Activated naive CD8-positive, alpha-beta T cell treated with anti-CD3 and anti-CD28 coated beads, Interleukin-2, amount 50 U/mL, for 24 hours (primary cell): ENCODE results near the gene HTT.

Experiments
- ATAC-seq: fragments of 150-1000 bp; cut with Tn5 transposase; one replicate; pipeline ENCODE4 v1.10.0; 2021
- DNase-seq: peaks from one replicate; pipeline ENCODE4 v3.0.0; 2021
- H3K27ac Mint-ChIP-seq: one replicate; pipeline ENCODE4 v1.8.0; 2021; ENCODE audit warnings: mild to moderate bottlenecking, mixed read lengths
- H3K27me3 Mint-ChIP-seq: one replicate; pipeline ENCODE4 v1.8.0; 2021; ENCODE audit warnings: mixed read lengths
- H3K36me3 Mint-ChIP-seq: one replicate; pipeline ENCODE4 v1.8.0; 2021; ENCODE audit warnings: low read depth, mixed read lengths
- H3K4me1 Mint-ChIP-seq: one replicate; pipeline ENCODE4 v1.8.0; 2021; ENCODE audit warnings: mixed read lengths
- H3K4me3 Mint-ChIP-seq: one replicate; pipeline ENCODE4 v1.8.0; 2021; ENCODE audit warnings: mild to moderate bottlenecking, moderate library complexity, mixed read lengths
- H3K9me3 Mint-ChIP-seq: one replicate; pipeline ENCODE4 v1.8.0; 2021; ENCODE audit warnings: mixed read lengths

HTT gene

DNA sequence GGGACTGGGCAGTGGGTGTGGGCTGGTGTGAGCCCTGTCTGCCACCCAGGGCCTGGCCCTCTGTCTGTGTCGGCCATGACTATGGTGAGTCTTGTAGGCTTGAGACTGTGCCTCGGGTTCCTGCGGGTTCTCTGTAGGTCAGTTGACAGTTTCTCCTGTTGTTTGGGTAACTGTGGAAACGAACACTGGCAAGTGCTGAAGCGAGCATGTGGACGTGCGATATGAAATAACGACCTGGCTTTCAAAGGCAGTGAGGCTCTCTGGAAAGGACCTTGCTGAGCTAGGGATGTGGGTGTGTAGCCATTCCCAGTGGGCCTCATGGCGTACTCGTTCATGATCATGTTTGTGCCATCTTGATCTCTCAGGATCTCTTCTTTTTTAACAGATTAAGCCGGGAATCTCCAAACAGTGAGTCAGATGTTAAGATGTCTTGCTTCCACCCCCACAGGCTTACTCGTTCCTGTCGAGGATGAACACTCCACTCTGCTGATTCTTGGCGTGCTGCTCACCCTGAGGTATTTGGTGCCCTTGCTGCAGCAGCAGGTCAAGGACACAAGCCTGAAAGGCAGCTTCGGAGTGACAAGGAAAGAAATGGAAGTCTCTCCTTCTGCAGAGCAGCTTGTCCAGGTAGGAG, 41.3 kb downstream of the HTT start:
- H3K9me3 Mint-ChIP-seq, result no peaks in the 10 kb centered on the region
- no peak for ATAC-seq
- peaks cover 3% of the 10 kb centered on the region for H3K4me1 Mint-ChIP-seq
- H3K27me3 Mint-ChIP-seq, result no peaks in the 10 kb centered on the region
- no peak overlapping the region for H3K27ac Mint-ChIP-seq
- no peak overlapping the region for H3K4me3 Mint-ChIP-seq
- H3K36me3 Mint-ChIP-seq, result peaks cover 21% of the 10 kb centered on the region
- DNase-seq, result no peak

DNA sequence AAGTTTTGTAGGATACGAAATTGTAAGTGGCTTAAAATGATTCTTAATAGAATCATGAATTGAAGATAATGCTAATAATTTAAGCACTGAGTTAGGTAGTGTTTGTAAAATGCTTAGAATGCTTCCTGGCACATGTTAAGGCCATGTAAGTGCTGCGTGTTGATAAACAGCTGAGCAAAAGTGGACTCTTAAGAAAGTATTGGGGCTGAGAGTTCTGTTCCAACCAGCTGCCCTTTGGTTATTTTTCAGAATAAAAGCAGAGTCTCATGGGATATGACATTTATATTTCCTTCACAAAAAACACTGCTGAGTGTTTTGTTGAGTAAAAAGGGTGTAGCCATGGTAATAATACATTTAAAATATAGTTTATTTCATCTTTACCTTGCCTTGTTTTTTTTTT, 42.5 kb downstream of the HTT start:
- H3K27ac Mint-ChIP-seq, result no peak overlapping the region
- H3K9me3 Mint-ChIP-seq, result no peaks in the 10 kb centered on the region
- no peak for DNase-seq
- peaks cover 21% of the 10 kb centered on the region for H3K36me3 Mint-ChIP-seq
- H3K4me1 Mint-ChIP-seq, result peaks cover 3% of the 10 kb centered on the region
- no peak for ATAC-seq
- no peaks in the 10 kb centered on the region for H3K27me3 Mint-ChIP-seq
- H3K4me3 Mint-ChIP-seq, result no peak overlapping the region

DNA sequence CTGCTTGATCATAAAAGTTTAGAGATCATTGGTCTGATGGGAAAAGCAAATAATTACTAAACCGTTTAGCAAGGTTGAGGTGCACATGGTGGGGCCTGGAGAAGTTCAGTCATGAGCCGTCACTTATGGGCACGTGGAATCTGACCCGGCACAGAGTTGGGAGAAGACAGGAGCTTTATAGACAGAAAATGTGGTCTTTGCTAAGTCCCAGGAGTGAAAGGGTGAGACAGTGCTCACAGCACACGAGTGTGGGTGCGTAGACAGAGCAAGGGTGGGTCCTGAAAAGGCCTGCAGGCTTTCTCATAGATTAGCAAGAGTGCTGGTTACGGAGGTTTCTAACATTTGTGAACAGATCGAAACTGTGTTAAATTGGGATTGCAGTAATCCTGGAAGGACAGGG, 43.8 kb downstream of the HTT start:
- H3K4me1 Mint-ChIP-seq, result peaks cover 12% of the 10 kb centered on the region
- H3K27me3 Mint-ChIP-seq, result no peaks in the 10 kb centered on the region
- DNase-seq, result no peak
- no peak overlapping the region for H3K27ac Mint-ChIP-seq
- H3K36me3 Mint-ChIP-seq, result peaks cover 20% of the 10 kb centered on the region
- H3K9me3 Mint-ChIP-seq, result no peaks in the 10 kb centered on the region
- ATAC-seq, result no peak
- H3K4me3 Mint-ChIP-seq, result no peak overlapping the region

DNA sequence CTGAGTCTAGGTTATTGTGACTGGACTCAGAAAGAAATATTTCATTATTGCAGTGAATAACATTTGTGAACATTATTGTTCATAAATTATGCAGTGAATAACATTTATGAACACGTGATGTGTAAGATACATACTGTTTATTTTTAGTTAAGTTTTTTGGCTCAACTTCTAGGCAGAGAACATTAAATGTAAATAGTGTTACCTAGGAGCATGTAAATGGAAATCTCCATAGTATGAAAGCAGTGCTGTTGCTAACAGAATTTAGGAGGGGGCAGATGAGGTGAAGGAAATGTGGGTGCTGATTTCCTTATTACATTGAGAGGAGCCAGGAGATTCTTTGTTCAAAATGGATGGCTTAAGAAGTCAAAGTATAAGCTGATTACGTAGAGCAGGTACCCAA, 45.0 kb downstream of the HTT start:
- H3K36me3 Mint-ChIP-seq, result peaks cover 17% of the 10 kb centered on the region
- H3K4me1 Mint-ChIP-seq, result peaks cover 21% of the 10 kb centered on the region
- no peak overlapping the region for H3K4me3 Mint-ChIP-seq
- H3K27me3 Mint-ChIP-seq, result no peaks in the 10 kb centered on the region
- no peaks in the 10 kb centered on the region for H3K9me3 Mint-ChIP-seq
- no peak overlapping the region for H3K27ac Mint-ChIP-seq
- no peak for DNase-seq
- ATAC-seq, result no peak

GRCh38 chr4:3121110-3121509, 46.6 kb downstream of the HTT start:
- Mint-ChIP-seq H3K9me3 (no peaks in the 10 kb centered on the region), H3K36me3 (peaks cover 17% of the 10 kb centered on the region), H3K4me3 (no peak overlapping the region), H3K4me1 (peaks cover 21% of the 10 kb centered on the region), H3K27me3 (no peaks in the 10 kb centered on the region), H3K27ac (no peak overlapping the region)
- DNase-seq (no peak), ATAC-seq (no peak)

- Mint-ChIP-seq H3K36me3 (peaks cover 13% of the 10 kb centered on the region), H3K27ac (no peak overlapping the region), H3K4me1 (peaks cover 21% of the 10 kb centered on the region), H3K9me3 (no peaks in the 10 kb centered on the region), H3K27me3 (no peaks in the 10 kb centered on the region), H3K4me3 (no peak overlapping the region)
- DNase-seq (no peak), ATAC-seq (no peak)
These were observed 47.1 kb downstream of the HTT start for GRCh38 chr4:3121596-3121995.

DNA sequence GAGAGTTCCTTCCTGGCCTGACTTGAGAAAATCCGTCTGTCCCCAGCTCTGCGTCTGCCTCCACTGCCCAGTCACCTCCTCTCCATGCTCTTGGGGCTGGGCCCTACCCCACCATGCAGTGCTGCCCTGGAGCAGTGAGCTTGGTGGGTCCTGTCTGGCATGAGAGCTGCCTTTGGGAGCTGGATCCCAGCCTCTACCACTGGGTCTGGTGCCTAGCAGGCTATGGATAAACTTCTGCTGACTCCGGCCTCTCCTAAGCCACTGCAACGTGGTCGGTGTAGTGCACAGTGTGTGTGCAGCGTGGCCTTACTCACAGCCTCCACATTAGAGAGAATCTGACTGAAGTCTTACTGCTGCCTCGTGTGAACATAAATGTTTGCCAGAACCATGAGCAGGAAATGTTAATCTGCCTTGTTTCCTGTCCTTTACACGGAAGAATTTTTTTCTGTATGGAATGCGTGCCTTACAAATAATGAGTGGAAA, 47.6 kb downstream of the HTT start:
- Mint-ChIP-seq H3K4me3 (no peak overlapping the region), H3K36me3 (peaks cover 17% of the 10 kb centered on the region), H3K9me3 (no peaks in the 10 kb centered on the region), H3K27ac (peak overlapping the region; percentile 23), H3K27me3 (no peaks in the 10 kb centered on the region), H3K4me1 (peaks cover 21% of the 10 kb centered on the region)
- DNase-seq, result no peak
- ATAC-seq, result peak; percentile 28

- ATAC-seq (no peak), DNase-seq (no peak)
- peak overlapping the region; percentile 43 for H3K27ac Mint-ChIP-seq
- no peaks in the 10 kb centered on the region for H3K27me3 Mint-ChIP-seq
- no peak overlapping the region for H3K4me3 Mint-ChIP-seq
- peaks cover 21% of the 10 kb centered on the region for H3K36me3 Mint-ChIP-seq
- H3K4me1 Mint-ChIP-seq, result peaks cover 21% of the 10 kb centered on the region
- H3K9me3 Mint-ChIP-seq, result no peaks in the 10 kb centered on the region
These were observed 48.7 kb downstream of the HTT start for GRCh38 chr4:3123181-3123671.

GRCh38 chr4:3124070-3124767, 49.7 kb downstream of the HTT start:
- Mint-ChIP-seq H3K36me3 (peaks cover 23% of the 10 kb centered on the region), H3K27ac (peak overlapping the region; percentile 83), H3K4me1 (peaks cover 21% of the 10 kb centered on the region), H3K27me3 (no peaks in the 10 kb centered on the region), H3K4me3 (no peak overlapping the region), H3K9me3 (no peaks in the 10 kb centered on the region)
- no peak for DNase-seq
- no peak for ATAC-seq

DNA sequence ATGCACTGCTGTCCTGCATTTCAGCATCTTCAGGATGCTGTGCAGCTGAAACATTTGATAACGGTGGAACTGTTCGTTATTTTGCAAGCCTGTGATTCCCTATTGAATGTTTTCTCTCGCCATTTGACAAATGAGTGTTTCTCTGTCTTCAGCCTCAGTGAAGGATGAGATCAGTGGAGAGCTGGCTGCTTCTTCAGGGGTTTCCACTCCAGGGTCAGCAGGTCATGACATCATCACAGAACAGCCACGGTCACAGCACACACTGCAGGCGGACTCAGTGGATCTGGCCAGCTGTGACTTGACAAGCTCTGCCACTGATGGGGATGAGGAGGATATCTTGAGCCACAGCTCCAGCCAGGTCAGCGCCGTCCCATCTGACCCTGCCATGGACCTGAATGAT, 52.6 kb downstream of the HTT start:
- DNase-seq (no peak), ATAC-seq (no peak)
- Mint-ChIP-seq H3K36me3 (peaks cover 39% of the 10 kb centered on the region), H3K4me1 (peaks cover 19% of the 10 kb centered on the region), H3K9me3 (no peaks in the 10 kb centered on the region), H3K27ac (no peak overlapping the region), H3K4me3 (no peak overlapping the region), H3K27me3 (no peaks in the 10 kb centered on the region)

DNA sequence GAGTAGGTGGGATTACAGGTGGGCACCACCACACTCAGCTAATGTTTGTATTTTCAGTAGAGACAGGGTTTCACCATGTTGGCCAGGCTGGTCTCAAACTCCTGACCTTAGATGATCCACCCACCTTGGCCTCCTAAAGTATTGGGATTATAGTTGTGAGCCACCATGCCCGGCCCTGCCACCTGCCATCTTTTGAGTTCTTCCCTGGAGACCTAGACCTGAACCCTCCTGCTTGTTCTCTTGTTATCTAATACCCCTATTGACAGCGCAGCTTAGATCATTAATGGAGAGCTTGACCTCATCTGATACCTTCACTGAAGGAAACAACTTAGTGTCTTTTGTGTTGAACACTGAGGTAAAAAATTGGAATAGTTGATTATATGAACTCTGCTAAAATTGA, 53.6 kb downstream of the HTT start:
- Mint-ChIP-seq H3K36me3 (peaks cover 40% of the 10 kb centered on the region), H3K4me3 (no peak overlapping the region), H3K9me3 (no peaks in the 10 kb centered on the region), H3K4me1 (peaks cover 13% of the 10 kb centered on the region), H3K27me3 (no peaks in the 10 kb centered on the region), H3K27ac (no peak overlapping the region)
- ATAC-seq (no peak), DNase-seq (no peak)

GRCh38 chr4:3128976-3129375, 54.5 kb downstream of the HTT start:
- no peak overlapping the region for H3K4me3 Mint-ChIP-seq
- no peaks in the 10 kb centered on the region for H3K27me3 Mint-ChIP-seq
- H3K27ac Mint-ChIP-seq, result no peak overlapping the region
- peaks cover 42% of the 10 kb centered on the region for H3K36me3 Mint-ChIP-seq
- no peaks in the 10 kb centered on the region for H3K9me3 Mint-ChIP-seq
- H3K4me1 Mint-ChIP-seq, result peaks cover 8% of the 10 kb centered on the region
- ATAC-seq, result no peak
- DNase-seq, result no peak

DNA sequence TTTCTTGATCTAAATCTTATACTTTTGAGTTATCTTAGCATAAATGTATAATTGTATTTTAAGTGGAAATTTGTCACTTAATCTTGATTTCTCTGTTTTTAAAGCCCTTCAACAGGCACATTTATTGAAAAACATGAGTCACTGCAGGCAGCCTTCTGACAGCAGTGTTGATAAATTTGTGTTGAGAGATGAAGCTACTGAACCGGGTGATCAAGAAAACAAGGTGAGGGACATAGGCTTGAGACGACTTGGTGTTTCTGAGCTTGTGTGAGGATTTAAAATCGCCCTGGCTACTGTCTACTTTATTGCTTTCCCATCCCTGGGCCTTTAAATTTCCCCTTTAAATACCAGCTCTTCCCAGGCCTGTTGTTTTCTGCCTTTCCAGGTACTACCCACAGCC, 55.7 kb downstream of the HTT start:
- Mint-ChIP-seq H3K27ac (no peak overlapping the region), H3K4me1 (no peaks in the 10 kb centered on the region), H3K4me3 (no peak overlapping the region), H3K27me3 (no peaks in the 10 kb centered on the region), H3K36me3 (peaks cover 42% of the 10 kb centered on the region), H3K9me3 (no peaks in the 10 kb centered on the region)
- DNase-seq (no peak), ATAC-seq (no peak)

DNA sequence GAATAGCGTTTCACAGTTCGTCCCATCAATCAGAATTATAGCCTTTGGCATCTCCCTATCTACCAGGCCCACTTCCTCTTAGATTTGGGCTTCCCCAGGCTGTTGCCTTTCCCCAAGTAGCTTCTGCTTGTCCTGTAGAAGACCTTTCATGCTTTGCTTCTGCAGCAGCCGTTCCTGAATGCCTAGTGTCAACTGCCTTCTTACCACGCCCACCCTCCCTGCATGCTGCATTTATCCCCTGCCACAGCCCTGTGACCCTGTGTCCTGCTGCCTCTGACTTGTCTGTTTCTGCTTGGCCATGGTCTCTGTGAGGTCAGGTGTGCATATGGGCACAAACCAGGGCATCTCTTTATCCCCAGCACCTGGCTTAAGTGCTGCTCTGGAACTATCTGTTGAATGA, 56.3 kb downstream of the HTT start:
- Mint-ChIP-seq H3K27me3 (no peaks in the 10 kb centered on the region), H3K36me3 (peaks cover 41% of the 10 kb centered on the region), H3K27ac (no peak overlapping the region), H3K4me3 (no peak overlapping the region), H3K4me1 (no peaks in the 10 kb centered on the region), H3K9me3 (no peaks in the 10 kb centered on the region)
- DNase-seq (no peak), ATAC-seq (no peak)

DNA sequence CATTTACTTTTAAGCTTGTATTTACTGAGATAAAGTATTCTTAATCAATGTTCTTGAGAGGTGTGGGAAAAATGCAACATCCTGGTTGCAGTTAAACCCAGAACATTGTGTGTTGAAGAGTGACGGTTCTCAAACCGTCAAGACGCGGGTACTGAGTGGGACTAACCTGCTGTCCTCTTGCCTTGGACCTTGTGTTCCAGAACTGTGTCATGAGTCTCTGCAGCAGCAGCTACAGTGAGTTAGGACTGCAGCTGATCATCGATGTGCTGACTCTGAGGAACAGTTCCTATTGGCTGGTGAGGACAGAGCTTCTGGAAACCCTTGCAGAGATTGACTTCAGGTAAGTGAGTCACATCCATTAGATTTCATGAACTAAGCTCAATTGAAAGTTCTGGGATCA, 59.7 kb downstream of the HTT start:
- no peaks in the 10 kb centered on the region for H3K27me3 Mint-ChIP-seq
- H3K36me3 Mint-ChIP-seq, result peaks cover 40% of the 10 kb centered on the region
- H3K9me3 Mint-ChIP-seq, result no peaks in the 10 kb centered on the region
- no peak for ATAC-seq
- no peaks in the 10 kb centered on the region for H3K4me1 Mint-ChIP-seq
- no peak for DNase-seq
- no peak overlapping the region for H3K4me3 Mint-ChIP-seq
- H3K27ac Mint-ChIP-seq, result no peak overlapping the region
